A549 treated with Mapracorat at 1 μM for 4 hours (cell line): ENCODE measurements around the gene YES1. TPM values are rescaled to one million over a fixed set of nuclear protein-coding genes. Genes with fewer than 3 reads are reported as not detected.

Experiments used
- total RNA-seq: library from RNA; stranded (reverse); fragments of 200-300 nt; extraction: Qiagen RNA extraction; gene quantifications from 5 replicates; pipeline ENCODE4 v1.2.3, GENCODE V29; 2022

Gene YES1
- total RNA-seq = 17.2 to 24.3 TPM (median 23.5 TPM) in 5 replicates

GRCh38 chr18:811892-812375 lies at the start of gene YES1:
TSS of gene YES1 (minus strand) at chr18:812242. CDS start at chr18:756827, 55,415 bp downstream.

GRCh38 chr18:712401-713134 lies 99.5 kb downstream of the YES1 start, which contains the start of gene ENOSF1:
TSS of gene ENOSF1 (minus strand) at chr18:712630. CDS start at chr18:712587, 43 bp downstream.

Other genes with a start within 250 kb of the YES1 start
- not detected in 5 replicates for gene CETN1, start 231.9 kb downstream of the YES1 start, total RNA-seq
- not detected in 5 replicates for gene CLUL1, start 215.3 kb downstream of the YES1 start, total RNA-seq
- 169 to 181 TPM (median 172 TPM) in 5 replicates for gene TYMS, start 154.6 kb downstream of the YES1 start, total RNA-seq
- gene ENOSF1, start 99.6 kb downstream of the YES1 start, total RNA-seq = 21.1 to 27.6 TPM (median 25.6 TPM) in 5 replicates
- gene ADCYAP1, start 92.6 kb upstream of the YES1 start, total RNA-seq = not detected in 5 replicates